Upper lobe of right lung (tissue), 1 donor: Measurements from ENCODE around the gene MYBPC3. TPM values are rescaled to one million over a fixed set of nuclear protein-coding genes. Genes with fewer than 3 reads are reported as not detected.

Experiments
- ATAC-seq: fragments of 200-7000 bp; cut with Tn5 transposase; one replicate; pipeline ENCODE4 v1.9.1; 2020; ENCODE audit warnings: mild to moderate bottlenecking, moderate library complexity
- DNase-seq: peaks from one replicate; pipeline ENCODE4 v3.0.0-alpha.2; 2020
- H3K27ac ChIP-seq: fragments of 200-600 bp; one replicate; pipeline ENCODE4 v1.8.0; 2022
- H3K27me3 ChIP-seq: fragments of 200-600 bp; one replicate; pipeline ENCODE4 v1.8.0; 2022; ENCODE audit warnings: mild to moderate bottlenecking
- H3K36me3 ChIP-seq: fragments of 200-600 bp; one replicate; pipeline ENCODE4 v1.8.0; 2022
- H3K4me1 ChIP-seq: fragments of 200-600 bp; one replicate; pipeline ENCODE4 v1.8.0; 2022
- H3K4me3 ChIP-seq: fragments of 200-600 bp; one replicate; pipeline ENCODE4 v1.8.0; 2022; ENCODE audit warnings: mild to moderate bottlenecking
- H3K9me3 ChIP-seq: fragments of 200-600 bp; one replicate; pipeline ENCODE4 v1.8.0; 2022
- CTCF ChIP-seq: fragments of 200-600 bp; IDR thresholded peaks from one replicate; pipeline ENCODE4 v1.8.0; 2022; ENCODE audit warnings: antibody characterized with exemption
- intact Hi-C: fragments of 100-400 bp; cut with DNase I; formaldehyde crosslinking; loops from one replicate; pipeline ENCODE4 v1.11.0; 2022
- total RNA-seq: library from RNA; stranded (reverse); fragmentation: NEBNext Ultra II Directional; extraction: Animal tissue kit (Norgen Biotek cat#: 25700); gene quantifications from one replicate; pipeline ENCODE4 v1.2.1, GENCODE V29; 2021
- donor health status: DM: no; HTN: yes; CAD: no; lungs with severe emphysema.

Gene MYBPC3
- total RNA-seq, 1 donor from 2014 or later: 0.96 TPM

- no peaks in the 10 kb centered on the region for H3K9me3 ChIP-seq
- no peak for DNase-seq
- H3K27ac ChIP-seq: no peak overlapping the region
- no peak overlapping the region for H3K4me3 ChIP-seq
- H3K4me1 ChIP-seq: no peaks in the 10 kb centered on the region
- no peaks in the 10 kb centered on the region for H3K27me3 ChIP-seq
- H3K36me3 ChIP-seq: peaks cover 25% of the 10 kb centered on the region
- no peak for ATAC-seq
- TF ChIP-seq CTCF: no peak
- intact Hi-C loops: no loop called here
These were observed 19.5 kb downstream of the MYBPC3 start for GRCh38 chr11:47332791-47333525.

GRCh38 chr11:47332303-47332711 lies 20.2 kb downstream of the MYBPC3 start:
- H3K27me3 ChIP-seq: no peaks in the 10 kb centered on the region
- TF ChIP-seq CTCF: no peak
- H3K4me3 ChIP-seq: no peak overlapping the region
- intact Hi-C loops: no loop called here
- H3K36me3 ChIP-seq: peaks cover 31% of the 10 kb centered on the region
- ATAC-seq (no peak), DNase-seq (no peak)
- no peak overlapping the region for H3K27ac ChIP-seq
- no peaks in the 10 kb centered on the region for H3K9me3 ChIP-seq
- H3K4me1 ChIP-seq: no peaks in the 10 kb centered on the region

GRCh38 chr11:47331454-47332302 lies 20.8 kb downstream of the MYBPC3 start:
- no peaks in the 10 kb centered on the region for H3K4me1 ChIP-seq
- H3K27me3 ChIP-seq: no peaks in the 10 kb centered on the region
- no peak overlapping the region for H3K4me3 ChIP-seq
- no peak for TF ChIP-seq CTCF
- ATAC-seq (no peak), DNase-seq (no peak)
- H3K36me3 ChIP-seq: peaks cover 38% of the 10 kb centered on the region
- H3K27ac ChIP-seq: no peak overlapping the region
- H3K9me3 ChIP-seq: no peaks in the 10 kb centered on the region
- intact Hi-C loops: no loop called here

- no peaks in the 10 kb centered on the region for H3K27me3 ChIP-seq
- H3K27ac ChIP-seq: no peak overlapping the region
- H3K36me3 ChIP-seq: peaks cover 46% of the 10 kb centered on the region
- H3K4me3 ChIP-seq: no peak overlapping the region
- no peaks in the 10 kb centered on the region for H3K9me3 ChIP-seq
- H3K4me1 ChIP-seq: no peaks in the 10 kb centered on the region
- no peak for TF ChIP-seq CTCF
- ATAC-seq (no peak), DNase-seq (no peak)
- intact Hi-C loops: no loop called here
These were observed 22.2 kb downstream of the MYBPC3 start for GRCh38 chr11:47329987-47330931.

GRCh38 chr11:47329431-47329986 lies 23.0 kb downstream of the MYBPC3 start:
- Histone ChIP-seq H3K27me3 (no peaks in the 10 kb centered on the region), H3K27ac (no peak overlapping the region), H3K9me3 (no peaks in the 10 kb centered on the region), H3K36me3 (peaks cover 46% of the 10 kb centered on the region), H3K4me1 (no peaks in the 10 kb centered on the region), H3K4me3 (no peak overlapping the region)
- DNase-seq: no peak
- intact Hi-C loops: no loop called here
- no peak for ATAC-seq
- TF ChIP-seq CTCF: no peak
